K562 (cell line): ENCODE results near the gene MECP2. TPM values are rescaled to one million over a fixed set of nuclear protein-coding genes. Genes with fewer than 3 reads are reported as not detected.

Source experiments
- AFF1 ChIP-seq, 2 experiments: fragments of 450-650 bp; IDR thresholded peaks; 2 replicates each; pipeline ENCODE4 v1.6.1; 2018; ENCODE audit warnings: mild to moderate bottlenecking in 2 of 2, low read depth in 1 of 2; ENCODE audit not compliant: partially characterized antibody in 2 of 2
- ATF1 ChIP-seq, 2 experiments: fragments of 450-650 bp in 1 of 2; IDR thresholded peaks; 2 replicates each; pipeline ENCODE4 v1.6.1; 2016; ENCODE audit warnings: missing compliant biosample characterization in 1 of 2, missing genetic modification characterization in 1 of 2
- MGA ChIP-seq: fragments of 450-650 bp; IDR thresholded peaks from 2 replicates; pipeline ENCODE4 v1.6.1; 2016; ENCODE audit warnings: mild to moderate bottlenecking, moderate library complexity
- MTA2 ChIP-seq: fragments of 450-650 bp; IDR thresholded peaks from 2 replicates; pipeline ENCODE4 v1.6.1; 2016; ENCODE audit warnings: low read depth
- MXI1 ChIP-seq: IDR thresholded peaks from 2 replicates; pipeline ENCODE4 v1.6.1; 2011; ENCODE audit warnings: low read depth, mild to moderate bottlenecking, improper control_type of control experiment, low read length
- NELFE ChIP-seq: IDR thresholded peaks from 2 replicates; pipeline ENCODE4 v1.6.1; 2011; ENCODE audit warnings: mild to moderate bottlenecking; ENCODE audit not compliant: insufficient read depth, insufficient read length
- NR2C2 ChIP-seq, 2 experiments: fragments of 200-800 bp in 1 of 2; sonication (Bioruptor generic) in 1 of 2; sonication (generic) in 1 of 2; formaldehyde crosslinking in 1 of 2; IDR thresholded peaks; 2 replicates each; pipeline versions ENCODE4 v1.6.1 to v1.8.0; 2016 to 2022; ENCODE audit warnings: mild to moderate bottlenecking in 1 of 2, missing compliant biosample characterization in 1 of 2, missing genetic modification characterization in 1 of 2, missing genetic modification reagents in 1 of 2
- PTTG1 ChIP-seq: fragments of 450-650 bp; IDR thresholded peaks from 2 replicates; pipeline ENCODE4 v1.6.1; 2016; ENCODE audit warnings: low read depth, mild to moderate bottlenecking, missing genetic modification characterization, missing compliant biosample characterization
- polyA plus RNA-seq, 8 experiments: library from polyadenylated mRNA; depleted of rRNA in 4 of 8; stranded (reverse) in 5 of 8; unstranded in 3 of 8; fragments of >200 nt; fragmentation: Nextera tagmentation in 2 of 8; fragmentation: Illumina TruSeq in 1 of 8; extraction: Ambion mirVana in 2 of 8; extraction: Trizol in 1 of 8; gene quantifications; 2 replicates each; pipeline versions ENCODE4 v1.2.1 to v1.2.3, GENCODE V29; 2011 to 2014; ENCODE audit warnings: inconsistent platforms in 1 of 8, missing spikeins in 1 of 8
- total RNA-seq, 7 experiments: library from RNA; depleted of rRNA in 6 of 7; stranded (reverse); fragments of >200 nt in 6 of 7; fragmentation: Illumina TruSeq in 2 of 7; extraction: Trizol in 2 of 7; gene quantifications; 2 replicates each; pipeline versions ENCODE4 v1.2.1 to v1.2.3, GENCODE V29; 2011 to 2021; ENCODE audit warnings: low replicate concordance in 1 of 7
- TF ChIP-seq, protein P1 (sequence below), 2 experiments: fragments of 200-800 bp in 1 of 2; sonication (Bioruptor generic) in 1 of 2; sonication (generic) in 1 of 2; formaldehyde crosslinking in 1 of 2; IDR thresholded peaks in 1 of 2; conservative IDR thresholded peaks in 1 of 2; 2 replicates each; pipeline versions ENCODE4 v1.5.0 to v1.6.1; 2016 to 2020; ENCODE audit warnings: missing compliant biosample characterization in 1 of 2, missing genetic modification characterization in 1 of 2, missing genetic modification reagents in 1 of 2

MECP2 gene
- total and polyA plus RNA-seq, 9 of the 15 experiments (the other 6 are each of a cell fraction or from before 2014, with no cell fraction given) = 2.1 to 50.9 (median 30.5) TPM

- TF ChIP-seq MGA (no peak), MXI1 (no peak), MTA2 (no peak), AFF1 (IDR thresholded peaks at IDR 0.05; ENCODE audit: low read depth in 1 of 2, partially characterized antibody in 2 of 2) (peak in 1 of 2 experiments; percentile 8), PTTG1 (peak; percentile 86), ATF1 (CRISPR knock-in tag; IDR thresholded peaks at IDR 0.05) (no peak), ATF1 (tag; IDR thresholded peaks at IDR 0.05) (peak; percentile 63), NR2C2 (CRISPR knock-in tag; IDR thresholded peaks at IDR 0.05) (no peak), NR2C2 (tag; IDR thresholded peaks at IDR 0.05) (peak; percentile 70), NELFE (no peak)
- TF ChIP-seq, protein P1, sequence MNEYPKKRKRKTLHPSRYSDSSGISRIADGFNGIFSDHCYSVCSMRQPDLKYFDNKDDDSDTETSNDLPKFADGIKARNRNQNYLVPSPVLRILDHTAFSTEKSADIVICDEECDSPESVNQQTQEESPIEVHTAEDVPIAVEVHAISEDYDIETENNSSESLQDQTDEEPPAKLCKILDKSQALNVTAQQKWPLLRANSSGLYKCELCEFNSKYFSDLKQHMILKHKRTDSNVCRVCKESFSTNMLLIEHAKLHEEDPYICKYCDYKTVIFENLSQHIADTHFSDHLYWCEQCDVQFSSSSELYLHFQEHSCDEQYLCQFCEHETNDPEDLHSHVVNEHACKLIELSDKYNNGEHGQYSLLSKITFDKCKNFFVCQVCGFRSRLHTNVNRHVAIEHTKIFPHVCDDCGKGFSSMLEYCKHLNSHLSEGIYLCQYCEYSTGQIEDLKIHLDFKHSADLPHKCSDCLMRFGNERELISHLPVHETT (CRISPR knock-in tag; conservative IDR thresholded peaks at IDR 0.05 in 1 of 2, IDR thresholded peaks at IDR 0.05 in 1 of 2) = peak in 1 of 2 experiments; percentile 98; a peak in 2 of 4 replicates
These were observed 95.2 kb downstream of the MECP2 start (continued) for GRCh38 chrX:154002215-154002719.
